HepG2 (cell line): ENCODE measurements around the gene CNGA3. TPM values are rescaled to one million over a fixed set of nuclear protein-coding genes. Genes with fewer than 3 reads are reported as not detected.

Source experiments
- ATAC-seq: fragments of 200-7000 bp; cut with Tn5 transposase; 3 replicates; pipeline ENCODE4 v1.9.1; 2020; ENCODE audit warnings: mild to moderate bottlenecking, moderate library complexity
- BruUV-seq: library from RNA; stranded (reverse); fragments of 400-500 nt; replicated peaks from 2 replicates; lab custom pipeline; 2021; lab: Mats Ljungman, UMichigan
- CTCF ChIA-PET: fragments of 300-600 bp; formaldehyde crosslinking; extraction: SDS; loops from one replicate; lab custom pipeline; 2021; ENCODE audit warnings: low total read pairs, inconsistent platforms, low intra/inter-chr PET ratio; lab: Yijun Ruan, JAX
- POLR2A ChIA-PET: fragments of 350-600 bp; sonication (Branson Sonifier 250); formaldehyde crosslinking; loops from one replicate; lab custom pipeline; 2020; ENCODE audit warnings: antibody characterized with exemption, inconsistent platforms; lab: Yijun Ruan, JAX
- DNase-seq: peaks from one replicate; pipeline ENCODE4 v3.0.0-alpha.2; 2015; ENCODE audit warnings: low spot score
- FAIRE-seq: peaks from 3 replicates; lab custom pipeline; 2011; peaks lifted over from hg19 to GRCh38; lab: Jason Lieb, UNC
- H2AFZ ChIP-seq: one replicate; pipeline ENCODE4 v1.6.1; 2011; ENCODE audit warnings: low read length, inconsistent platforms
- H3K27ac ChIP-seq: fragments of 300-600 bp; 3 replicates; pipeline ENCODE4 v1.8.0; 2011; ENCODE audit warnings: mixed run types, mild to moderate bottlenecking, mixed read lengths, low read length, inconsistent platforms; ENCODE audit not compliant: insufficient read depth; ENCODE audit errors: extremely low read length
- H3K27me3 ChIP-seq, 2 experiments: fragments of 200-600 bp in 1 of 2; 2 replicates in 1 of 2; 3 replicates in 1 of 2; pipeline versions ENCODE4 v1.6.0 to v1.8.0; 2011; ENCODE audit warnings: low read length in 2 of 2, mild to moderate bottlenecking in 2 of 2, moderate library complexity in 2 of 2, inconsistent platforms in 1 of 2; ENCODE audit not compliant: insufficient read depth in 2 of 2, control insufficient read depth in 1 of 2
- H3K36me3 ChIP-seq, 2 experiments: fragments of 200-600 bp in 1 of 2; replicated peaks in 1 of 2; 2 replicates in 1 of 2; 3 replicates in 1 of 2; pipeline versions ENCODE4 v1.5.1 to v1.8.0; 2011; ENCODE audit warnings: low read length in 2 of 2, inconsistent platforms in 1 of 2; ENCODE audit not compliant: insufficient read depth in 2 of 2, control insufficient read depth in 1 of 2
- H3K4me1 ChIP-seq: 2 replicates; pipeline ENCODE4 v1.5.1; 2012; ENCODE audit warnings: low read length, inconsistent platforms; ENCODE audit not compliant: insufficient read depth
- H3K4me2 ChIP-seq: 2 replicates; pipeline ENCODE4 v1.6.0; 2011; ENCODE audit warnings: low read depth, low read length, inconsistent platforms
- H3K4me3 ChIP-seq, 3 experiments: fragments of 200-600 bp in 1 of 3; sonication (generic), shearing (Covaris generic) in 1 of 3; replicated peaks in 1 of 3; 2 replicates each; pipeline ENCODE4 v1.5.1; 2011 to 2016; ENCODE audit warnings: low read length in 3 of 3, inconsistent platforms in 2 of 3, low read depth in 2 of 3, mild to moderate bottlenecking in 2 of 3, control low read depth in 1 of 3, mixed read lengths in 1 of 3; ENCODE audit not compliant: insufficient read depth in 1 of 3
- H3K79me2 ChIP-seq: one replicate; pipeline ENCODE4 v1.6.1; 2011; ENCODE audit warnings: low read length, inconsistent platforms; ENCODE audit not compliant: insufficient read depth
- H3K9ac ChIP-seq: 2 replicates; pipeline ENCODE4 v1.6.0; 2011; ENCODE audit warnings: mild to moderate bottlenecking, low read depth, low read length, inconsistent platforms; ENCODE audit not compliant: insufficient read depth
- H3K9me3 ChIP-seq: 2 replicates; pipeline ENCODE4 v1.5.1; 2012; ENCODE audit warnings: mild to moderate bottlenecking, low read length
- H4K20me1 ChIP-seq: 2 replicates; pipeline ENCODE4 v1.6.0; 2011; ENCODE audit warnings: inconsistent platforms, mild to moderate bottlenecking, low read length, moderate library complexity; ENCODE audit not compliant: insufficient read depth
- ELF4 ChIP-seq: sonication (generic); formaldehyde crosslinking; IDR thresholded peaks from 2 replicates; pipeline ENCODE4 v1.5.0; 2020; ENCODE audit warnings: missing genetic modification reagents, mild to moderate bottlenecking, moderate library complexity, borderline replicate concordance
- HNRNPH1 ChIP-seq: fragments of 200-400 bp; formaldehyde crosslinking; optimal IDR thresholded peaks from 2 replicates; pipeline ENCODE3; 2017; ENCODE audit warnings: mild to moderate bottlenecking, low read depth, low read length
- MAFF ChIP-seq: IDR thresholded peaks from 2 replicates; pipeline ENCODE4 v1.6.1; 2011; ENCODE audit warnings: low read depth, low read length, improper control_type of control experiment
- MLLT10 ChIP-seq: sonication (generic); formaldehyde crosslinking; IDR thresholded peaks from 2 replicates; pipeline ENCODE4 v1.4.0; 2020; ENCODE audit warnings: missing genetic modification reagents
- MTF1 ChIP-seq: sonication (generic); formaldehyde crosslinking; IDR thresholded peaks from 2 replicates; pipeline ENCODE4 v1.5.0; 2020; ENCODE audit warnings: missing genetic modification reagents
- NCOA1 ChIP-seq: sonication (generic); formaldehyde crosslinking; IDR thresholded peaks from 2 replicates; pipeline ENCODE4 v1.9.0; 2021; ENCODE audit warnings: missing genetic modification reagents
- NR2C2 ChIP-seq: sonication (generic); formaldehyde crosslinking; IDR thresholded peaks from 2 replicates; pipeline ENCODE4 v1.4.0; 2020; ENCODE audit warnings: missing genetic modification reagents, mild to moderate bottlenecking, moderate library complexity, borderline replicate concordance
- PHF8 ChIP-seq: sonication (generic); formaldehyde crosslinking; IDR thresholded peaks from 2 replicates; pipeline ENCODE4 v1.5.0; 2020; ENCODE audit warnings: missing genetic modification reagents
- RBM22 ChIP-seq: fragments of 200-400 bp; formaldehyde crosslinking; optimal IDR thresholded peaks from 2 replicates; pipeline ENCODE3; 2017; ENCODE audit warnings: mild to moderate bottlenecking, low read length, moderate library complexity
- REXO4 ChIP-seq: sonication (generic); formaldehyde crosslinking; IDR thresholded peaks from 2 replicates; pipeline ENCODE4 v1.8.0; 2022; ENCODE audit warnings: missing genetic modification reagents, mild to moderate bottlenecking, borderline replicate concordance
- ZBTB3 ChIP-seq: sonication (generic); formaldehyde crosslinking; IDR thresholded peaks from 2 replicates; pipeline ENCODE4 v1.4.0; 2020; ENCODE audit warnings: low read depth, mild to moderate bottlenecking, moderate library complexity, missing genetic modification reagents, borderline replicate concordance
- ZNF451 ChIP-seq: sonication (generic); formaldehyde crosslinking; IDR thresholded peaks from 2 replicates; pipeline ENCODE4 v1.5.0; 2020; ENCODE audit warnings: mild to moderate bottlenecking, missing genetic modification reagents
- ZNF510 ChIP-seq: sonication (generic); formaldehyde crosslinking; IDR thresholded peaks from 2 replicates; pipeline ENCODE4 v1.4.0; 2020; ENCODE audit warnings: low read depth, mild to moderate bottlenecking, missing genetic modification reagents
- ZNF607 ChIP-seq: sonication (generic); formaldehyde crosslinking; IDR thresholded peaks from 2 replicates; pipeline ENCODE4 v1.5.1; 2020; ENCODE audit warnings: missing genetic modification reagents, mild to moderate bottlenecking, borderline replicate concordance
- WGBS: methylation state at CpG from one replicate; pipeline ENCODE4 v1.1.6; 2017; ENCODE audit warnings: low lambda C conversion rate; 5-methylcytosine and 5-hydroxymethylcytosine counted together
- in situ Hi-C: cut with HindIII; loops from 2 replicates; pipeline ENCODE4 v1.10.0; 2017; ENCODE audit warnings: low pct_unique_long_range_greater_than_20kb; ENCODE audit not compliant: extremely low pct_ligation_motif_present
- intact Hi-C: fragments of 100-400 bp; cut with micrococcal nuclease; formaldehyde crosslinking; loops from one replicate; pipeline ENCODE4 v1.10.0; 2022; ENCODE audit not compliant: unreplicated experiment
- polyA plus RNA-seq, 8 experiments: library from polyadenylated mRNA; depleted of rRNA in 3 of 8; stranded (reverse) in 7 of 8; unstranded in 1 of 8; fragments of >200 nt; fragmentation: Illumina TruSeq in 4 of 8; extraction: Trizol in 4 of 8; gene quantifications; 2 replicates each; pipeline versions ENCODE4 v1.2.1 to v1.2.3, GENCODE V29; 2011 to 2016; ENCODE audit warnings: low read depth in 4 of 8, missing spikeins in 1 of 8, mixed read lengths in 1 of 8; ENCODE audit not compliant: insufficient read depth in 1 of 8
- total RNA-seq, 5 experiments: library from RNA; depleted of rRNA; stranded (reverse); fragments of >200 nt; fragmentation: Illumina TruSeq; extraction: Trizol; gene quantifications; 2 replicates each; pipeline ENCODE4 v1.2.3, GENCODE V29; 2016; ENCODE audit warnings: low read depth in 1 of 5
- TF ChIP-seq, protein P1 (sequence below): IDR thresholded peaks from 2 replicates; pipeline ENCODE4 v1.6.1; 2012; ENCODE audit warnings: low read depth, low read length, improper control_type of control experiment
- TF ChIP-seq, protein P2 (sequence below): sonication (generic); IDR thresholded peaks from 2 replicates; pipeline ENCODE4 v1.6.1; 2016; ENCODE audit warnings: low read depth, borderline replicate concordance

The CNGA3 gene
- total and polyA plus RNA-seq, 2 of the 13 experiments (the other 11 are each of a cell fraction or from before 2014, with no cell fraction given): not detected

GRCh38 chr2:98334439-98335078 lies 11.7 kb upstream of the CNGA3 start:
- no peak for ATAC-seq
- no TSS peak for BruUV-seq

DNA sequence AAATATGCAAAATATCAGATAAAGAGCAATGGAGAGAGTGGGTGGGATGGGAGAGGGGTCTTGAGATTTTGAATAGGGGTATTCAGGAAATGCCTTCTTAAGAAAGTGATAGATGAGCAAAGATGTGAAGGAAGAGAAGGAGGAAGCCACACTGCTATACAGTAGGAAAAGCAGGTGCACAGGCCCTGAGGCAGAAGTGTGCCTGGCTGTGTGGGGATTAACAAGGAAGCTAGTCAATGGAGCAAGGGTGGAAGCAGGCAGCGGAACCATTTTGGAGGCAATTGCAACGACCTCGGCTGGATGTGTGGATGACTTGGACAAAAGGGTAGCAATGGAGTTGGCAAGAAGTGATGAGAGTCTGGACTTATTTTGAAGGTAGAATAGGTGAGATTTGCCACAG lies 11.0 kb upstream of the CNGA3 start:
- ATAC-seq: no peak
- Histone ChIP-seq H3K27ac (no peak overlapping the region), H3K36me3 (no peaks in the 10 kb centered on the region), H3K9ac (no peak overlapping the region), H3K9me3 (peaks cover 5% of the 10 kb centered on the region; the same call in 1 of the 2 replicates), H2AFZ (no peak overlapping the region), H3K27me3 (peaks cover 0 to 26% of the 10 kb centered on the region in 2 experiments; a peak in 4 of 5 replicates), H4K20me1 (no peaks in the 10 kb centered on the region), H3K4me3 (no peak overlapping the region), H3K4me1 (no peaks in the 10 kb centered on the region), H3K4me2 (no peak overlapping the region), H3K79me2 (no peaks in the 10 kb centered on the region)
- TF ChIP-seq HNRNPH1 (no peak), NR2C2 (no peak), MAFF (no peak), RBM22 (no peak), ZBTB3 (no peak), REXO4 (no peak), MTF1 (no peak), NCOA1 (CRISPR knock-in tag) (no peak), PHF8 (CRISPR knock-in tag) (no peak), ZNF510 (CRISPR knock-in tag) (no peak), ELF4 (CRISPR knock-in tag) (no peak), ZNF451 (CRISPR knock-in tag) (no peak), MLLT10 (no peak)
- TF ChIP-seq, protein P1, sequence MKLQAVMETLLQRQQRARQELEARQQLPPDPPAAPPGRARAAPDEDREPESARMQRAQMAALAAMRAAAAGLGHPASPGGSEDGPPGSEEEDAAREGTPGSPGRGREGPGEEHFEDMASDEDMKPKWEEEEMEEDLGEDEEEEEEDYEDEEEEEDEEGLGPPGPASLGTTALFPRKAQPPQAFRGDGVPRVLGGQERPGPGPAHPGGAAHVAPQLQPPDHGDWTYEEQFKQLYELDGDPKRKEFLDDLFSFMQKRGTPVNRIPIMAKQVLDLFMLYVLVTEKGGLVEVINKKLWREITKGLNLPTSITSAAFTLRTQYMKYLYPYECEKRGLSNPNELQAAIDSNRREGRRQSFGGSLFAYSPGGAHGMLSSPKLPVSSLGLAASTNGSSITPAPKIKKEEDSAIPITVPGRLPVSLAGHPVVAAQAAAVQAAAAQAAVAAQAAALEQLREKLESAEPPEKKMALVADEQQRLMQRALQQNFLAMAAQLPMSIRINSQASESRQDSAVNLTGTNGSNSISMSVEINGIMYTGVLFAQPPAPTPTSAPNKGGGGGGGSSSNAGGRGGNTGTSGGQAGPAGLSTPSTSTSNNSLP: no peak
- TF ChIP-seq, protein P2, sequence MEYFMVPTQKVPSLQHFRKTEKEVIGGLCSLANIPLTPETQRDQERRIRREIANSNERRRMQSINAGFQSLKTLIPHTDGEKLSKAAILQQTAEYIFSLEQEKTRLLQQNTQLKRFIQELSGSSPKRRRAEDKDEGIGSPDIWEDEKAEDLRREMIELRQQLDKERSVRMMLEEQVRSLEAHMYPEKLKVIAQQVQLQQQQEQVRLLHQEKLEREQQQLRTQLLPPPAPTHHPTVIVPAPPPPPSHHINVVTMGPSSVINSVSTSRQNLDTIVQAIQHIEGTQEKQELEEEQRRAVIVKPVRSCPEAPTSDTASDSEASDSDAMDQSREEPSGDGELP: no peak
- CTCF ChIA-PET: no interaction called here
- DNase-seq: no peak
- POLR2A ChIA-PET: no interaction called here
- BruUV-seq: no TSS peak
- 77% methylated on average over 3 of the region's 3 CpGs for WGBS
- in situ Hi-C loops (no loop called here), intact Hi-C loops (no loop called here)
- FAIRE-seq: no peak

More at GRCh38 chr2:98334439-98335078, 11.7 kb upstream of the CNGA3 start:
- no peak overlapping the region for H3K27ac ChIP-seq
- intact Hi-C loops (no loop called here), in situ Hi-C loops (no loop called here)
- no peak overlapping the region for H3K4me2 ChIP-seq
- FAIRE-seq: no peak
- no peak for DNase-seq
- no peak for TF ChIP-seq ZNF607 (CRISPR knock-in tag)
- no peaks in the 10 kb centered on the region for H3K36me3 ChIP-seq
- ChIA-PET CTCF (no interaction called here), POLR2A (no interaction called here)
- H3K4me1 ChIP-seq: no peaks in the 10 kb centered on the region
- H3K9me3 ChIP-seq: peaks cover 5% of the 10 kb centered on the region; the same call in 1 of the 2 replicates
- H3K27me3 ChIP-seq: peaks cover 0 to 26% of the 10 kb centered on the region in 2 experiments; a peak in 4 of 5 replicates
- 12% methylated on average over 4 of the region's 4 CpGs for WGBS
- H2AFZ ChIP-seq: no peak overlapping the region
- no peak overlapping the region for H3K9ac ChIP-seq
- H3K4me3 ChIP-seq: no peak overlapping the region
- no peaks in the 10 kb centered on the region for H3K79me2 ChIP-seq
- H4K20me1 ChIP-seq: no peaks in the 10 kb centered on the region
